Panc1 (cell line): ENCODE data around the gene ATP2B2. TPM values are rescaled to one million over a fixed set of nuclear protein-coding genes. Genes with fewer than 3 reads are reported as not detected.

ENCODE experiments used
- ATAC-seq: fragments of 200-7000 bp; cut with Tn5 transposase; 2 replicates; pipeline ENCODE4 v1.9.1; 2020; ENCODE audit warnings: mild to moderate bottlenecking, moderate library complexity
- BruUV-seq: library from RNA; stranded (reverse); fragments of 400-500 nt; replicated peaks from 2 replicates; lab custom pipeline; 2021; lab: Mats Ljungman, UMichigan
- CTCF ChIA-PET: fragments of 300-600 bp; sonication (Branson Sonifier 250); formaldehyde crosslinking; loops from one replicate; lab custom pipeline; 2022; ENCODE audit warnings: antibody characterized with exemption; lab: Charles Lee
- POLR2A ChIA-PET: fragments of 300-600 bp; sonication (Branson Sonifier 250); formaldehyde crosslinking; loops from one replicate; lab custom pipeline; 2022; ENCODE audit warnings: antibody characterized with exemption; lab: Charles Lee
- DNase-seq: peaks from one replicate; pipeline ENCODE4 v3.0.0-alpha.2; 2010; ENCODE audit warnings: low read depth, low spot score
- H3K27ac ChIP-seq: 2 replicates; pipeline ENCODE4 v1.5.1; 2011; ENCODE audit warnings: mild to moderate bottlenecking, low read length, inconsistent platforms
- H3K27me3 ChIP-seq: fragments of 200-500 bp; sonication (Bioruptor generic); 2 replicates; pipeline ENCODE4 v1.6.0; 2014; ENCODE audit warnings: low read length, inconsistent platforms; ENCODE audit not compliant: control insufficient read depth, insufficient read depth
- H3K36me3 ChIP-seq: fragments of 200-500 bp; sonication (Bioruptor generic); 2 replicates; pipeline ENCODE4 v1.5.1; 2014; ENCODE audit warnings: inconsistent platforms, mild to moderate bottlenecking, low read length, moderate library complexity; ENCODE audit not compliant: control insufficient read depth, insufficient read depth
- H3K4me1 ChIP-seq: 2 replicates; pipeline ENCODE4 v1.5.1; 2011; ENCODE audit warnings: inconsistent platforms, mild to moderate bottlenecking, low read length, moderate library complexity; ENCODE audit not compliant: control insufficient read depth, insufficient read depth
- H3K4me3 ChIP-seq, 2 experiments: 2 replicates each; pipeline ENCODE4 v1.5.1; 2011 to 2012; ENCODE audit warnings: low read depth in 2 of 2, low read length in 2 of 2, mild to moderate bottlenecking in 2 of 2, inconsistent platforms in 1 of 2, moderate library complexity in 1 of 2
- H3K9me3 ChIP-seq: fragments of 200-500 bp; sonication (Bioruptor generic); 2 replicates; pipeline ENCODE4 v1.5.1; 2014; ENCODE audit warnings: low read depth, mild to moderate bottlenecking, inconsistent platforms, low read length, moderate library complexity; ENCODE audit not compliant: control insufficient read depth, insufficient read depth
- POLR2AphosphoS5 ChIP-seq: IDR thresholded peaks from 2 replicates; pipeline ENCODE4 v1.6.1; 2012; ENCODE audit warnings: mild to moderate bottlenecking, low read depth, low read length, moderate library complexity
- SIN3A ChIP-seq: IDR thresholded peaks from 2 replicates; pipeline ENCODE4 v1.6.1; 2012; ENCODE audit warnings: low read depth, mild to moderate bottlenecking, low read length, moderate library complexity, borderline replicate concordance; ENCODE audit not compliant: insufficient read depth
- TCF7L2 ChIP-seq: IDR thresholded peaks from 2 replicates; pipeline ENCODE4 v1.6.1; 2011; ENCODE audit warnings: mild to moderate bottlenecking, low read depth, low read length, inconsistent platforms
- in situ Hi-C: cut with HindIII; loops from 2 replicates; pipeline ENCODE4 v1.10.0; 2016; ENCODE audit warnings: low sequenced_read_pairs, low pct_unique_long_range_greater_than_20kb
- intact Hi-C: fragments of 100-400 bp; cut with micrococcal nuclease; formaldehyde crosslinking; loops from one replicate; pipeline ENCODE4 v1.10.0; 2022; ENCODE audit not compliant: unreplicated experiment
- total RNA-seq: library from RNA; stranded (reverse); gene quantifications from one replicate; pipeline ENCODE4 v1.2.1, GENCODE V29; 2021; ENCODE audit not compliant: unreplicated experiment
- TF ChIP-seq, protein P1 (sequence below), 2 experiments: IDR thresholded peaks; 2 replicates each; pipeline ENCODE4 v1.6.1; 2011 to 2012; ENCODE audit warnings: low read depth in 2 of 2, control low read depth in 1 of 2, low read length in 1 of 2, mild to moderate bottlenecking in 1 of 2, moderate library complexity in 1 of 2; ENCODE audit not compliant: insufficient read depth in 1 of 2
- TF ChIP-seq, protein P2 (sequence below): fragments of 450-650 bp; IDR thresholded peaks from 2 replicates; pipeline ENCODE4 v1.5.1; 2017; ENCODE audit warnings: mild to moderate bottlenecking

The ATP2B2 gene
- total RNA-seq, 1 experiment from 2014 or later: not detected

DNA sequence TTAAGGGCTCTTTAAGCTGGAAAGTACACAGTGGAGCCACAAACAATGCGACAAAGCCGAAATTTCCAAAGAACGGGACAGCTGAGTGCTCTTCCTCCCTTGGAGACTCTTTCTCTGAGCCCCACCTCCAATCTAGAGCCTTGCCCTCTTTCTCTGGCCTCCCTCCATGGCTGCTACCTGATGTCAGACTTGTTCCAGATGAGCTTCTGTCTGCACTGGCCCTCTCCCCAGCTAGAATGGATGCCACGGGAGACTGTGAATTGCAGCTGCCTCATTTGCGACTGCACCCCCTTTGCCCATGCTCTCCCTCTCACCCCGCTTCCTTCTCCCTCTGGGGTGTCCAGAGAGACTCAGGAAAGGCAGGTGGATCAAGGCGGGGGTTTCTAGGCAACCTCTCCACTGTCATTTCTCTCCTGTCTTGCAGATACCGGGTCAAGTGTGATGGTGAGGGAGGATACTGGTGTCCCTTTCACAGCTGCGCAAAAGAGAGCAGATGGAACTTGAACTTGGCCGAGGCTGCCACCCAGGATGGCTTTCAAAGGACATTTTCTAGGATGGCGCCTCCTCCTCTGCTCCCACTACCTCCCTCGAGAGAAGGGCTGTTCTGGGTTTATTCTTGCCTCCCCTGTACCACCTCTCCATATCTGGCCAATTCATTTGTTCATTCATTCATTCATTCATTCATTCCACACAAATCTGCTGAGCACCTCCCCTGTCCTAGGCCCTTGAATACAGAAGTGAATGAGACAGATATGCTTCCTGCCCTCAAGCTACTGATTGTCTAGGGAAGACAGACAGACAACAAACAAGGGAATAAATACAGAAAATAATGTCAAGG is 12.8 kb downstream of the ATP2B2 start:
- H3K4me1 ChIP-seq: no peaks in the 10 kb centered on the region
- CTCF ChIA-PET: no interaction called here
- H3K27ac ChIP-seq: no peak overlapping the region
- H3K9me3 ChIP-seq: no peaks in the 10 kb centered on the region
- DNase-seq (no peak), ATAC-seq (no peak)
- POLR2A ChIA-PET: no interaction called here
- no peak for TF ChIP-seq SIN3A
- TF ChIP-seq, protein P1, sequence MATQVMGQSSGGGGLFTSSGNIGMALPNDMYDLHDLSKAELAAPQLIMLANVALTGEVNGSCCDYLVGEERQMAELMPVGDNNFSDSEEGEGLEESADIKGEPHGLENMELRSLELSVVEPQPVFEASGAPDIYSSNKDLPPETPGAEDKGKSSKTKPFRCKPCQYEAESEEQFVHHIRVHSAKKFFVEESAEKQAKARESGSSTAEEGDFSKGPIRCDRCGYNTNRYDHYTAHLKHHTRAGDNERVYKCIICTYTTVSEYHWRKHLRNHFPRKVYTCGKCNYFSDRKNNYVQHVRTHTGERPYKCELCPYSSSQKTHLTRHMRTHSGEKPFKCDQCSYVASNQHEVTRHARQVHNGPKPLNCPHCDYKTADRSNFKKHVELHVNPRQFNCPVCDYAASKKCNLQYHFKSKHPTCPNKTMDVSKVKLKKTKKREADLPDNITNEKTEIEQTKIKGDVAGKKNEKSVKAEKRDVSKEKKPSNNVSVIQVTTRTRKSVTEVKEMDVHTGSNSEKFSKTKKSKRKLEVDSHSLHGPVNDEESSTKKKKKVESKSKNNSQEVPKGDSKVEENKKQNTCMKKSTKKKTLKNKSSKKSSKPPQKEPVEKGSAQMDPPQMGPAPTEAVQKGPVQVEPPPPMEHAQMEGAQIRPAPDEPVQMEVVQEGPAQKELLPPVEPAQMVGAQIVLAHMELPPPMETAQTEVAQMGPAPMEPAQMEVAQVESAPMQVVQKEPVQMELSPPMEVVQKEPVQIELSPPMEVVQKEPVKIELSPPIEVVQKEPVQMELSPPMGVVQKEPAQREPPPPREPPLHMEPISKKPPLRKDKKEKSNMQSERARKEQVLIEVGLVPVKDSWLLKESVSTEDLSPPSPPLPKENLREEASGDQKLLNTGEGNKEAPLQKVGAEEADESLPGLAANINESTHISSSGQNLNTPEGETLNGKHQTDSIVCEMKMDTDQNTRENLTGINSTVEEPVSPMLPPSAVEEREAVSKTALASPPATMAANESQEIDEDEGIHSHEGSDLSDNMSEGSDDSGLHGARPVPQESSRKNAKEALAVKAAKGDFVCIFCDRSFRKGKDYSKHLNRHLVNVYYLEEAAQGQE (IDR thresholded peaks at IDR 0.05; ENCODE audit: insufficient read depth in 1 of 2, low read depth in 2 of 2, low read length in 1 of 2): no peak
- TF ChIP-seq, protein P2, sequence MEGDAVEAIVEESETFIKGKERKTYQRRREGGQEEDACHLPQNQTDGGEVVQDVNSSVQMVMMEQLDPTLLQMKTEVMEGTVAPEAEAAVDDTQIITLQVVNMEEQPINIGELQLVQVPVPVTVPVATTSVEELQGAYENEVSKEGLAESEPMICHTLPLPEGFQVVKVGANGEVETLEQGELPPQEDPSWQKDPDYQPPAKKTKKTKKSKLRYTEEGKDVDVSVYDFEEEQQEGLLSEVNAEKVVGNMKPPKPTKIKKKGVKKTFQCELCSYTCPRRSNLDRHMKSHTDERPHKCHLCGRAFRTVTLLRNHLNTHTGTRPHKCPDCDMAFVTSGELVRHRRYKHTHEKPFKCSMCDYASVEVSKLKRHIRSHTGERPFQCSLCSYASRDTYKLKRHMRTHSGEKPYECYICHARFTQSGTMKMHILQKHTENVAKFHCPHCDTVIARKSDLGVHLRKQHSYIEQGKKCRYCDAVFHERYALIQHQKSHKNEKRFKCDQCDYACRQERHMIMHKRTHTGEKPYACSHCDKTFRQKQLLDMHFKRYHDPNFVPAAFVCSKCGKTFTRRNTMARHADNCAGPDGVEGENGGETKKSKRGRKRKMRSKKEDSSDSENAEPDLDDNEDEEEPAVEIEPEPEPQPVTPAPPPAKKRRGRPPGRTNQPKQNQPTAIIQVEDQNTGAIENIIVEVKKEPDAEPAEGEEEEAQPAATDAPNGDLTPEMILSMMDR: no peak
- TF ChIP-seq POLR2AphosphoS5: no peak
- TF ChIP-seq TCF7L2: no peak
- BruUV-seq: no TSS peak
- H3K36me3 ChIP-seq: no peaks in the 10 kb centered on the region
- intact Hi-C loops: no loop called here
- H3K4me3 ChIP-seq: no peak overlapping the region
- in situ Hi-C loops: no loop called here
- no peaks in the 10 kb centered on the region for H3K27me3 ChIP-seq

DNA sequence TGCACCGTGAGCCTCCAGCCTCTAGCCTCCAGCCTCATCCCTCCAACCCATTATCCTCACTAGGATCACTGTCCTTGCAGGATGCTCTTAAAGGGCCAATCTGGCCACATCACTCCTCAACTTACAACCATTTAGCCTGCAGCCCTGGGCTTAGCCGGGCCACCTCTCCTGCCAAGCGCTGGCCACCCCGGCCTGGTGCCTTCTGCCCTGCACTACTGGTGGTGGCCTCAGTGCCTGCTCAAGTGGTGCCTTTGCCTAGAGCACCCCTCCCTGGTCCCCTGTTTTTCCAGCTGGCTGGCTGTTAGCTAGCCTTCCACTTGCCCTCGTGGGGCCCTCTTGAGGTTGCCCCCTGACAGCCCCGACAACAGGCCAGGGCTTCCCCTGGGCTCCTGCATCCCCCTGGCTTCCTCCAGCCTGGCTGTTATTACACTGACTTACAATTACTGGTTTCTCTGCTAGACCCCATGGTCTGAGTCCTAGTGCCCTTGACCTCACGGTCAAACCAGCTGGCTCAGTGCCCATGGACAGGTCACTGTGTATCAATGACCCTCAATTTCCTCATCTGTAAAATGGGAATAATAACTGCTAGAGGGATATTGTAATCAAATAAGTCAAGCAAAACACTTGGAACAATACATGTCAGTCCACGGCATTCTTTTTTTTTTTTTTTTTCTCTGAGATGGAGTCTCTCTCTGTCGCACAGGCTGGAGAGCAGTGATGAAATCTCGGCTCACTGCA is 15.5 kb downstream of the ATP2B2 start:
- H3K36me3 ChIP-seq: no peaks in the 10 kb centered on the region
- in situ Hi-C loops (no loop called here), intact Hi-C loops (no loop called here)
- H3K27ac ChIP-seq: no peak overlapping the region
- H3K4me1 ChIP-seq: no peaks in the 10 kb centered on the region
- TF ChIP-seq SIN3A: no peak
- TF ChIP-seq, protein P1 (IDR thresholded peaks at IDR 0.05; ENCODE audit: insufficient read depth in 1 of 2, low read depth in 2 of 2, low read length in 1 of 2): no peak
- TF ChIP-seq, protein P2: no peak
- no peak for TF ChIP-seq POLR2AphosphoS5
- no peak for TF ChIP-seq TCF7L2
- H3K27me3 ChIP-seq: no peaks in the 10 kb centered on the region
- no peak overlapping the region for H3K4me3 ChIP-seq
- BruUV-seq: no TSS peak
- ATAC-seq (no peak), DNase-seq (no peak)
- POLR2A ChIA-PET: no interaction called here
- no peaks in the 10 kb centered on the region for H3K9me3 ChIP-seq
- CTCF ChIA-PET: no interaction called here
